Ovary (tissue), 3 donors: ENCODE measurements around the gene PLEKHA5.

Source experiments
- EP300 ChIP-seq: sonication (generic); formaldehyde crosslinking; IDR thresholded peaks from one replicate; pipeline ENCODE4 v1.6.1; 2017; ENCODE audit warnings: antibody characterized with exemption
- POLR2A ChIP-seq: fragments of 450-650 bp; IDR thresholded peaks from one replicate; pipeline ENCODE4 v1.6.1; 2017; ENCODE audit warnings: antibody characterized with exemption, mild to moderate bottlenecking, moderate library complexity
- TF ChIP-seq, protein P1 (sequence below), 3 donors: fragments of 450-650 bp in 2 of 3; fragments of 200-600 bp in 1 of 3; IDR thresholded peaks; one replicate each; pipeline versions ENCODE4 v1.5.1 to v1.8.0; 2016 to 2022; ENCODE audit warnings: antibody characterized with exemption in 3 of 3, mild to moderate bottlenecking in 1 of 3
- donor health status: DM: no; HTN: no; CAD: no.

DNA sequence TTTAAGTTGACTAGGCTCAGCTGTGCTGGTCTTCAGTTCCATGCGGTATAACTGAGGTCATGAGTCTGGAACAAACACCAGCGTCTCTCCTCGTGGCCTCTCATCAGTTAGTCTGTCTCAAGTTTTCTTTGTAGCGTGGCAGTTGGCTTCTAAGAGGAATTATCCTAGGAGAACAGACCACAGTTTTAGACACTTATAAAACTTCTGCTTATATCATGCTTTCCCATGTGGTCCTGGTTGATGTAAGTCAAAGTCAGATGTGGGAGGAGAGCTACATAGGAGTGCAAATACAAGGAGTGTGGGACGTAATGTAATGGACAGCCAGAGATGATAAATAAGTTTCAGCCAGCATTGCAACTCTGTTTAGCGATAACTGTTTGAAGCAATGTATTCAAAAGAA, 14.8 kb downstream of the PLEKHA5 start:
- TF ChIP-seq, protein P1, sequence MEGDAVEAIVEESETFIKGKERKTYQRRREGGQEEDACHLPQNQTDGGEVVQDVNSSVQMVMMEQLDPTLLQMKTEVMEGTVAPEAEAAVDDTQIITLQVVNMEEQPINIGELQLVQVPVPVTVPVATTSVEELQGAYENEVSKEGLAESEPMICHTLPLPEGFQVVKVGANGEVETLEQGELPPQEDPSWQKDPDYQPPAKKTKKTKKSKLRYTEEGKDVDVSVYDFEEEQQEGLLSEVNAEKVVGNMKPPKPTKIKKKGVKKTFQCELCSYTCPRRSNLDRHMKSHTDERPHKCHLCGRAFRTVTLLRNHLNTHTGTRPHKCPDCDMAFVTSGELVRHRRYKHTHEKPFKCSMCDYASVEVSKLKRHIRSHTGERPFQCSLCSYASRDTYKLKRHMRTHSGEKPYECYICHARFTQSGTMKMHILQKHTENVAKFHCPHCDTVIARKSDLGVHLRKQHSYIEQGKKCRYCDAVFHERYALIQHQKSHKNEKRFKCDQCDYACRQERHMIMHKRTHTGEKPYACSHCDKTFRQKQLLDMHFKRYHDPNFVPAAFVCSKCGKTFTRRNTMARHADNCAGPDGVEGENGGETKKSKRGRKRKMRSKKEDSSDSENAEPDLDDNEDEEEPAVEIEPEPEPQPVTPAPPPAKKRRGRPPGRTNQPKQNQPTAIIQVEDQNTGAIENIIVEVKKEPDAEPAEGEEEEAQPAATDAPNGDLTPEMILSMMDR (IDR thresholded peaks at IDR 0.05): no peak
- TF ChIP-seq POLR2A (no peak), EP300 (no peak)
